DMS114 treated with DMSO at 0.1 percent for 48 hours (cell line): ENCODE results near the gene IQSEC1.

Experiments
- DNase-seq: peaks from one replicate; lab custom pipeline; 2025; ENCODE audit not compliant: unreplicated experiment; lab: John Stamatoyannopoulos, UW

IQSEC1 gene

DNA sequence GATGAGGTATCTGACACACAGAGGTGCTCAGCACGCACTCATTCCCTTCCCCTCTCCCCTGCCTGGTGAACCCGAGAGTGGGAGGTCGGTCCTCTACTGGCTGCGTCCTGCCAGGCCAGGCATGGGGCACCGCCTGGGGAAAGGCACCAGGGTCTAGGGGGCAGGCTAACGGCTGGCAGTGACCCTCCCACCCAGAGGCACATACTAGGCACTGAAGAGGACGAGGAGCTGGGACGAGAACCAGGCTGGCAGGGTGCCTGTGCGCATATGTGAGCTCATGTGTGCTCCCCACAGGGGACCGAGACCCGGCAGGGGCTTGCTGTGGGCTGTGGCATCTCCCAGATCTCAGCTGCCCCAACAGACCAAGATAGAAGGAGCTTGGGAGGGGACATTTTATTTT is 86.7 kb downstream of the IQSEC1 start:
- no peak for DNase-seq

DNA sequence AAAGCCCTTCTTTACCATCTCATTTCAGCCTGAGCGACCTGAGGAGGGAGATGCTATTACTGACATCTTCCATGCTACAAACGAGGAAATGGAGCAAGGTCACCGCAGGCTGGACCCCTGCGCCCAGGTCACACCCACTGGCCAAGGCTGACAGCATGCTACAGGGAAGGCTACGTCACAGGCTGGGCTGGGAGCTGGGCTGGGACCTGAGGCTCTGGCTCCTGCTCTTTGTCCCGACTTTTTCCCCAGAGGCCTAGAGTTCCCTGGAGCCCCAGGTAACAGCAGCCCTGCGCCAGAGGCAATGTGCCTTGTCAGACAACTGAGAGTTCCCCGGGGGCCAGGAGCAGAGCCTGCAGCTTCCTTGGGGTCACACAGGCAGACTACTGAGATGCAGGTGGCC is 87.2 kb downstream of the IQSEC1 start:
- DNase-seq = no peak

DNA sequence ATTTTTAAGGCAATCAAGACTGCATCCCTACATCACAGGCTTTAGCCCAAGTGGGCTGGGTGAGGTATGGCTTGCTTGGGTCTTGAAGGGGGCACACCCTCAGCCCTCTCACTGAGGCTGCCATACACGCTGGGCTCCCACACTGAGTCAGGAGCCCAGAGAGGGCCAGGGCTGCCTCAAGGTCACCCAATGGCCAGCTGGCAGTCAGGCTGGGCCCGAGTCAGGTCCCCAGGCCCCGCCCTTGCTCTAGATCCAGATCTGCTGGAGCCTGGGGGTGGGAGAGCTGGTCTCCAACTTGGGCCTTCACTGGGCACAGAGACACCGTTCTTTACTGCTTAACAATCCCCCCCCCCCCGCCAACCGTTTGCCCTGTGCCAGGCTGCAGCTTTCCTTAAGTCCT is 88.1 kb downstream of the IQSEC1 start:
- no peak for DNase-seq

DNA sequence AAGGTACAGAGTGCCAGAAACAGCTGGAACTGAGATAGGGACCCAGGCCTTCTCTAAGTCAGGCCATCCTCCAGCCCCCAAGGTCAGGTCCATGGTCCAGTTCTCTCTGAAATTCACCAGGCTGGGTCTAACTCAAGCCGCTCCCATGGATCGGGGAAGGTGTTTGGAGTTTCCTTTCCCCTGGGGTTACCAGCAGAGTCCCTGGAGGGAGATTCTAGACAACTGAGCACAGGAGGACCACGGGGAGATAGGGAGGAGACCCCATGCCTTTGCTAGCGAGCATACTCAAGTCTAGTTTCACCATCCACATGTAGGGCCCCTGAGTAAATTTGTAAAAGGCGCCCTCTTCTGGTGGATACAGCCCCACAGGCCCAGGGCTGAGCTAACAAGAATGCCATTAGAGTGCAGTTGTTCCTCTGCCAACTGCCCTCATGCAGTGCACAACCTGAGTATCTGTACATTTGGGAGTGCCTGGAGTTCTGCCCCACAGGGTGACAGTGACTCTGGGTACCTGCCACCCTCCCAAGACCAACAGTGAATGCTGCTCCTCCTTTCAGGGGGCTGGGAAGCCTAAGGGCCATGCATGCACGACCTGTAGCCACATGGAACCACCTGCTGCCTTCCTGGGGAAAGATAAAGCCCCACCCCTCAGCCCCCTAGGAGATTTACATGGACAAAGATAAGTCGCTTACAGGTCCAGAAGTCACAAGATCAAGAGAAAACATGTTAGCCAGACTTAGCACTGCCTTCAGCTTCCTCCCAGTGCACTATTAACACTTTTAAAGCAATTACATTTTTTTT is 89.0 kb downstream of the IQSEC1 start:
- peak; percentile 32 for DNase-seq

DNA sequence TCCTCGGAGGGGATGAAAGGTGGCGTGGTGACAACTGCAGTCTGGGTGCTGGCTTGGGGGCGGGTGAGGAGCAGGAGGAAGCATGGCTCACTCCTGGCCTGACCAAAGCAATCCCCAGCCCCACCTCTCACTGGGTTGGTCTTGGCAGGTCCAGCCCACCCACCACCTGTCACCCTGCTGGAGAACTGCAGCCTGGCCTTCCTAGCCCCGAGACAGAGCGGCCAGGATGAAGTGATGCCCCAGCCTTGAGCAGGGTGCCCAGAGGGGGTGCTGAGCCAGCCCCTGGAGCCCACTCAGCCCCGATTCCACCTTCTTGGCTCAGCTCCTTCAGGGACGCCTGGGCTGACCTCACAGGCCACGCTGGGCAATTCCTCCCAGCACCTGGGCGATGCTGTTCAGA is 89.9 kb downstream of the IQSEC1 start:
- no peak for DNase-seq

DNA sequence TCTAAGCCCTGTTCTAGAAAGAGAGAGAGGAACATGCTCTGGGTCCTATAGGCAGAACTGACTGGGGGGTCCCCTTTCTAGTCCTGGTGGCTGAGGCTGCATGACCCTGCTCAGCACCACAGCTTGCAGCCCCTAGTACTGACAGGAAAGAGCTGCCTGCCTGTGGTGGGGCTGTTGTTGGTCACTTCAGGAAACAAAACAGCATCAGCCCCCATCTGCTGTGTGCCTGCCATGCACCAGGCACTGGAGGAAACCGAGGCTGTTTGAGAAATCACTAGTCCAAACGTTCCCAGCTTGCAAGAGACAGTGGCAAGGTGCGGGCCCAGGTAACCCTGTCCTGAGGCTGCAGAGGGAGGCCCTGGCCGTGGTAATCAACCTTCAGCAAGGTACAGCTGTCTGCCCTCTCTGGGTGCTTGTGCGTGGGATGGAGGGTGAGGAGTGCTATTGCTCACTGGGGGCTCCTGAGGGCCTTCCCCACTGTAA is 90.6 kb downstream of the IQSEC1 start:
- DNase-seq = no peak

DNA sequence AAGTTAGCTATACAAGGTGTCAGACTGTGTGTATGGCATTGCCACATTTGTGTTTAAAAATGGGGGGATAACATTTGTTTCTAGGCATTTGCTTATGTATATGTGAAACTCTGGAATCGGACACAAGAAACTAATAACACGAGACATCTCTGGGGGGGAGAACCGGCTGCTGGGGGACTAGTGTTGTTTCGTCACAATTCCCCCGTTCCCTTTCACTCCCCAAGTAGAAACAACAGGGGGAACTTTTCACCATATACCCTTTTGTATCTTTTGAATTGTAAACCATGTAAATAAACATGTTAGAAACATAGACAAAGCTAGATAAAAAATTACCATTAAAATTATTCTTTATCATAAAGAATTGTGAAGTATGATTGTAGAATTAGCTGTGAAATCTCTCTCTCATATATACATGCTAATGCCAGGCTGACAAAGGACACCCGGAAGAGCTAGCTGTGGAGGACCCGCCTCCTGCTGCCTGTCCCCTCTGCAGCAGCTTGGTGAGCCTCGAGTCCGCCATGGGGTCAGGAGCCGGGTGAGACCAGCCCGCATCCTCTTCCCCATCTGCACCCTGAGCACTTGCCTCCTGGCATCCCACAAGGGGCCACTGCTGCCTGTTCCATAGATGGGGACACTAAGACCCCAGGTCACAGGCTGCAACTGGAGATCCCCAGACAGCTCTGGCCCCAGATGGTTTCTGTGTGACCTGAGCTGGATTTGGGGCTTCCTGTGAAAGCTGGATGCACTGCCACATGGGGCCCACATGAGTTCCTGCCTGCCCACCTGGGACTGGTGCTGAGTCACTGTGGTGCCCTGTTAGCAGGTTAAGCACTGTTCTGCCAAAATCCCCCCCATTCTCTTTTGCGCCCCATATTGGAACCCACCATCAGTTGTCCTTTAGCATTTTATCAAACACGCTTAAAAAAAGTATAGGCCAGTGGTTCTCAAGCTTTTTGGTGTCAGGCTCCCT is 91.6 kb downstream of the IQSEC1 start:
- no peak for DNase-seq

DNA sequence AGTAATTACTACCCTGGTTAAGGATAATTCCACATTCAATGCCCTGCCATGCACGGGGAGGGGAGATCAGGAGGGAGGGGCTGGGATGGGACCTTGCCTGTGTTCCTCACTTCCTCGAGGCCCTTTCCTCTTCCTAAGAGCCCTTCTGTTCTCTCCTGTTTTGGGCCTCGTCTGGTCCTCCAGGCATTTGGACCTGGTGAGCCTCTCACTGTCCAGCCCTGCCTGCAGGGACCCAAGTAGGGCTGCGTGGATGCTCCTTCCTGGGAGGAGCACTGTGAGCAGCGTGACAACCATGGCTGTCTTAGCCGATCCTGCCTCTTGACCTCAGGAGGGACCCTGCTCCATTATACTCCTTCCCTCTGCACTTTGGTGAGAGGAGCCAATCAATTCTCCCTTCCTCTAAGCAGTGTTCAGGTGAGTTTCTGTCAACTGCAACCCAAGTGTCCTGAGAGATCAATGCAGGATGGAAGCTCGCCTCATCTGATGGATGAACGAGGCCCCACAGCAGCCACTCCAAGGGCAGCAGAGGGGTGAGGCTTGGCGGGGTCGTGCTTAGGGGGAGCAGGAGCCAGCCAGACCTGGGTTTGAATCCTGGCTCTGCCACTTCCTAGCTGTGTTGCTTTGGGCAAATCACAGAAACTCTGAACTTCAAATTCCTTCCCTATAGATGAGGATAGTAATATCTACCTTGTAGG is 92.5 kb downstream of the IQSEC1 start:
- DNase-seq = no peak

DNA sequence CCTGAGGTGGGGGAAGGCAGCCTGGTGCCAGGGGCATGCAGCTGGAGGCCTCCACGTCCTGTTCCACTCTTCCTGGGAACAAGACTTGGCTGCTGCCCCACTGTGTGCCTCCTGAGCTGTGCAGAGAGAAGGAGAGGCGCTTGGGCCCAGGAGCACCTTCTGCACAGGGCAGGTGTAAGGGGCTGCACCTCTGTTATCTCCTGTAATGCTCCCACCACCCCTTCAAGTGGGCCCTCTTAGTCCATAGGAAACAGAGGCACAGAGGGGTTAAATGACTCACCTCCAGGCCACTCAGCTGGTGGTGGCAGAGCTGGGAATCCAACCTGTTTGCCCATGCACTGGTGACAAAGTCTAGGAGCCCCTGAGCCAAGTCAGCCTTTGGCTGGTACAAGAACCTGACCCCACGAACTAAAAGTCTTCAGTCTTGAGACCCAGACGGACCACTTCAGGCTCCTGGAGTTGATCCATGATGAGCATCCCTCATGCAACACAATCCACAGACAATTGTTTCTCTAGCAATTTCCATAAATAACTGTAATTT is 93.2 kb downstream of the IQSEC1 start:
- no peak for DNase-seq

DNA sequence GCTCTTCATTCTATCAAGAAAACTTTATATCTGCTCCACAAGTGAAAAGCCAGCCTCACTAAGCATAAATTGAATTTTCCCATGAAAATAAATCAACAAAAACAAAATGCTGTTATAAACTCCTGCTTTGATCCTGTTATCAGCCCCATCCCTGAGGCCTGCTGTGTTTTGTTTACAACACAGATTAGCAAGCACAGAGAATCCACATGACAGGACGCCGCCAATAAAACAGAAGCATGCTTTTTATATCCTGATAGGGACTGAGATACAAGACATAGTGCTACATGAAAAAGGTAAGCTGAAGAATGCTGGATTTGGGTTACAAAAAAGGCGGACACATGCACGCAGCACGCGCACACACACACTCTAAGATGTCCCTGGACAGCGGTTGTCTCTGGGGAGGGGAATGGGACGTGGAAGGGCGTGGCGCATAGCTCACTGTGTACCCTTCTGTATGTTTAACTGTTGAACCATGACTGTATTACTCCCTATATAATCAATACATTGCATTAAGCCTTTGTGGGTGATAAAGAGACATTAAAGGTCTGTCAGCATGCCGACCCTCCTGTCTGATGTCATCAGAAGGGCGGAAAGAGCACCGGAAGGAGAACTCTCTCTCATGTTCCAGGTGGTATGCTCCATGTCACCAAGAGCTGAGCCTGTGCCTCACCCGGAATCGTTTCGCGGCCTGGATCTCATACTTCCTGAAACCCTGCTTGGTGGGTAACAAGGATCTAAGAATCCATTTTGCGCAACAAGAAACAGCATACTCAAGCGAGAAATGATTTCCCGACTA is 93.9 kb downstream of the IQSEC1 start:
- no peak for DNase-seq

DNA sequence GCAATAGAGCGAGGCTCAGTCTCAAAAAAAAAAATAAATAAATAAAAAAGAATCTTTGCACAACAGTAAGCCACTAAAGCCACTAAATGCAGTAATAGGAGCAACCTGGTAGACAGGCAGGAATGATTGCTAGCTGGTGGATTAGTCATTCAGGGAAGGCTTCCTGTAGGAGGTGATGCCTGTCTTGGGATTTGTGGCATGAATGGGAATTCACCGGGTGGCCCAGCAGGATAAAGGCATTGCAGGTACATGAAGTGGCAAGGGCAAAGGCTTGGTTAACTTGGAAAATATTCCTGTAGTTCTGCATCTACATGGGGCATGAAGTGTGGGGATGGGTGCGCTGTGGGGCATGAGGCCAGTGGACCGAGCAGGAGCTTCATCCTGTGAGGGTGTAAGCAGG is 94.5 kb downstream of the IQSEC1 start:
- DNase-seq = no peak

DNA sequence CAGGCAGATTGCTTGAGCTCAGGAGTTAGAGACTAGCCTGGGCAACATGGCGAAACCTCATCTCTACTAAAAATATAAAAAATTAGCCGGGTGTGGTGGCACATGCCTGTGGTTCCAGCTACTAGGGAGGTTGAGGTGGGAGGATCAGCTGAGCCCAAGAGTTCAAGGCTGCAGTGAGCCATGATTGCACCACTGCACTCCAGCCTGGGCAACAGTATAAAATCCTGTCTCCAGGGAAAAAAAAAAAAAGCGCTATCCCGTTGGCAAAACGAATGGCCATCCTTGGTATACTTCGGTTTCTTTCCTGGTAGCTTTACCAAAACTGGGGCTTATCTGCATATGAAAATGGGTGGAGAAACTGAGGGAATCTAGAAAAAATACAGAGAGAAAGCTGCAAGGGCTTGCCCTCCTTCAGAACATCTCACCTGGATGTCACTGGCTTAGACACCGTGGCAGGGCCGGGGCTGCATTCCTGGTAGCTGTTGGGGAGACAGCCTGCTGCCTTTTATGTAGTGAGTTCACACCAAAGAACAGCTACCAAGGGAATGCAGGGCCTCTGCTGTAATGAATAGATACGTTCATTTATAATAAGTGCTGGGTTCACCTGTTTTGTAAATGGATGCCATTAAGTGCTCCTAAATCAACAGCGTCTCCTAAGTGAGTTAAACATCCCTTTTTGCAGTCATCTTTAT is 96.0 kb downstream of the IQSEC1 start:
- DNase-seq = no peak

DNA sequence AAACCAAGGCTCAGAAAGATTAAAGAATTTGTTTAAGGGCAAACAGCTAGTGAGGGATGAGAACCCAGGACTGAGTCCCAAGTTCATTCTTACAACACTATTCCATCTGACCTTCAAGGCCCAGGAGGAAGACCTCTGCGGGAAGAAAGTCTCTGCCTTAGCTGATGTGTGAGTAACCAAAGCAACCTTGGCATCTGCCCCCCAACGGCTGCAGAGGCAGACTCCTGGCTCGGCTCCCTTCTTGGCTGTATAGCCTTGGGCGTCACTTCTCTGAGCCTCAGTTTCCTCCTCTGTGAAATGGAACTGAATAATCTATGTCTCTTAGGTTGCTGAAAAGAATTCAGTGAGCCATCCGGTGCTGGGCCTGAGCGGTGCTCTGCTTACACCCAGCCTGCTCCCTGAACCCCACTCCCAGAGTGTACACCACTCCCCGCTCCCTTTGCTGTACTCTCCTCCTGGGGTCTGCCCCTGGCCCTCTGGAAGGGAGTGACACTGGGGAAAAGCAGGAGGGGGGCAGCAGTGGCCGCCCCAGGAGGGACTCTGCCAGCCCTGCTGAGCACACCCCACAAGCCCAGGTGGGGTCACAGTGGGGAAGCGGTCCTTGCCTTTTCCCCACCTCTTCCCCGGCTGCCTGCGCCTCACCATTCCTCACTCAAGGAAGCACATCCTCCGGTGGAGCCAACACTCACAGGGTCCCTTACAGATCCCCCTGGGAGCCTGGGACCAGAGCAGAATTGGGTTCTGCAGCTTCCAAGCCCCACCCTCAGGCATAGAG is 97.3 kb downstream of the IQSEC1 start:
- no peak for DNase-seq

DNA sequence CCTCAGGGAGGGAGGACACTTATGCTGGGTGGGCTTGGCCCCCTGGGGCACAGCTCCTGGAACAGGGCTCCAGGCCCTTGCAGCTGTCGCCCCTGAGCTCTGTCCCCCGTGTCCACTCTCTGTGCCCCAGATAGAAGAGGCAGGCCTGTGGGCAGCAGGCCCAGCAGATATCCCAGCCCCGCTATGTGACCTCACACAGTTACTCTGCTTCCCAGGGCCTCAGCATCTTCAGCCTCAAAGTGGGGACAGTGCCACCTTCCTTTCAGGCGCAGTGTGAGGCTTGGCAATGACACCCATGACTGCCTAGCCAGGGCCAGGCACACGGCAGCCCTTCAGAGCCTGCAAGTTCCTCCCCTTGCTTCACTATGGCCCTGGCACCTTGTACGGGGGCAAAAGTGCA is 98.4 kb downstream of the IQSEC1 start:
- no peak for DNase-seq

DNA sequence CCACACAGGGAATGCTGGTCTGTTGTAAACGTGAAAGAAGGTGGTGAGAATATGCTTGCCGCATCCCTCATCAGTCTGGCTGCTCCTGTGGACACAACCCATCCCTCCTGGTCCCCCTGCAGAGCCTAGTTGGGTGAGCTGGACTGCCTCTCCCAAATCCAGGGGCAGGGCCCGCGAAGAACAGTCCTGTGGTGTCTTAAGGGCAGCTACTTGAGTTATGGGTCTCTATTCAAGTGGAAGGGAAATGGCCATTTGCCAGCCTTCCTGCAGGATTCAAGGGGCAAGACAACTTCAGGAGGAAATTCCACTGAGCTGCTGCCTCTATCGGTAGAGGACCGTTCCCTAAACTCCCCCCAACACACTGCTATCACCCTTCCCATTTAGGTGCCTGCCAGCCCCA is 98.9 kb downstream of the IQSEC1 start:
- no peak for DNase-seq

DNA sequence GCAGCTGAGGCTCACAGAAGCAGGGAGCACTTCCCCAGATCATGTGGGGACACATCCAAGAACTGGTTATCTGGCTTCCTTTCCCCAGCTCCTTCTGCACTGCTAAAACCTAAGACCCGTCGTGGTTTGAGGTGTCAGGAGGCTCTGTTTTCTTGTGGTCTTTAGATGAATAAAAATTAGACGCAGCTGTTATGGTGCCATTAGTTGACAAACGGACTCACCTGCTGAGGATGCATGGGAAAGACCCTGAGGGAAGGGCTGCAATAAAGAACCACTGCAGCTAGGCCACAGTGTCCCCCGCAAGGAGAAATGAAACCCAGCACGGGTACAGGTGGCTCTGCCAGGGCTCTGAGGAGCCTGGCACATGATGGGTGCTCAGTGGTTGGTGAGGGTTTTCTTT is 99.4 kb downstream of the IQSEC1 start:
- no peak for DNase-seq

DNA sequence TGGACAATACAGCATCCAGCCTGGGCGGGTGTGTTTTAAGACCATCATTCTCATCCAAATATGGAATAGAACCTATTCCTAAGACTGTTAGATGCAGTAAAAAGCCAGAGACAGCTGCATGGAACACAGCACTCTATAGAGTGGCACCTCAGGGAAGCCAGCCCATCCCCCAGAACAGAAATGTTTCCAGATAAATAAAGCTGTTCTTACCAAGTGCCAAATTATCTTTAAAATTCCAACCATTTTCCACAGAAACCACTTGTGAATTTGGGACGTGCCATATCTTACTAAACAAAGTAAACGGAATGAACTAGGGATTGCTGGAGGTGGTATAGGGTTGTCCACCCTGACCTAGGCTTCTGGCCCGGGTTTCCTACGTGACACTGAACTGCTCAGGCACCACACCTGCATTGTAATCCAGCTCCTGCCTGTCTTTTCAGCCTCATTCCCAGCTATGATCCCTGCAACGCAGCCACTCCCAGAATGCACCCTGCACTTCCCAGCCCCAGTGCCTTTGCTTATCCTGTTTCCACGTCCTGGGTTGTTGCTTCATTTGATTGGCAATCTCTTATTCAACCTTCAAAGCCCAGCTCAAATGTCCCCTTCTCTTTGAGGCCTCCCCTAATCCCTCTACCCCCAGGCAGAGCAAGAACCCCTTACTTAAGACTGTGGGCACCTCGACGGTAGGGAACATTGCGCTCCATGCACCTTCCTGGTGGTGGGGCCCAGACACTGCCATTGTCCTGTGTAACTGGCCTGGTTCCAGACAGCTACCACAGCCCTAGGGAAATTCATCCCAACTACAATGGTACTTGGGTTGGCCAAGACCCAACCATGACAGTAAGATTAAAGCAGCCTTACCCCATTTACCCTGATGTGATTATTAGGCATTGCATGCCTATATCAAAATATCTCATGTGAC is 100.2 kb downstream of the IQSEC1 start:
- DNase-seq = no peak

DNA sequence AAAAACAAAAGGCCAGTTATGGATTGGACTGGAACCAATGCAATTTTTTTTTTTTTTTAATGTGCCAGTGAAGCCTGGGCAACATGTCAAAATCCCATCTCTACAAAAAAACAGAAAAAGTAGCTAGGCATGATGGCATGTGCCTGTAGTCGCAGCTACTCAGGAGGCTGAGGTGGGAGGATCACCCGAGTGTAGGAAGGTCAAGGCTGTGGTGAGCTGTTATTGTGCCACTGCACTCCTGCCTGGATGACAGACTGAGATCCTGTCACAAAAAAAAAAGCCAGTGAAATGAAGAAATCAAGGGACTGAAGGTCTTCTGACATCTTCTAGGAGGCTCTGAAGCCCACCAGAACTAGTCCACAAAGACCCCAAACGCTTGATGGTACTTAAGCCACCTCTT is 101.2 kb downstream of the IQSEC1 start:
- no peak for DNase-seq
